Cardiac muscle cell (in vitro differentiated cells and primary cell): ENCODE data around the gene PER2. TPM values are rescaled to one million over a fixed set of nuclear protein-coding genes. Genes with fewer than 3 reads are reported as not detected.

ENCODE experiments used
- DNase-seq, 2 donors: peaks; one replicate each; pipeline versions ENCODE4 v3.0.0 to v3.0.0-alpha.2; 2010 to 2017; ENCODE audit warnings: low read depth in 1 of 2, low spot score in 1 of 2
- H3K27ac ChIP-seq: fragments of 200-600 bp; sonication (generic); 2 replicates; pipeline ENCODE4 v1.5.1; 2016
- H3K27me3 ChIP-seq: fragments of 200-600 bp; sonication (generic); 2 replicates; pipeline ENCODE4 v1.6.0; 2016; ENCODE audit warnings: control low read depth
- H3K36me3 ChIP-seq: fragments of 200-600 bp; sonication (generic); 2 replicates; pipeline ENCODE4 v1.5.1; 2016; ENCODE audit warnings: control low read depth
- H3K4me1 ChIP-seq: fragments of 200-600 bp; sonication (generic); 2 replicates; pipeline ENCODE4 v1.8.1; 2017; ENCODE audit warnings: low read depth, mild to moderate bottlenecking, mixed run types
- H3K4me3 ChIP-seq: fragments of 200-600 bp; sonication (generic); 2 replicates; pipeline ENCODE4 v1.5.1; 2016; ENCODE audit warnings: mild to moderate bottlenecking
- H3K9me3 ChIP-seq: fragments of 200-600 bp; sonication (generic); 2 replicates; pipeline ENCODE4 v1.5.1; 2017; ENCODE audit warnings: low read depth, mild to moderate bottlenecking, control low read depth
- polyA plus RNA-seq: library from polyadenylated mRNA; unstranded; fragments of >200 nt; fragmentation: Nextera tagmentation; extraction: Ambion mirVana; gene quantifications from 2 replicates; pipeline ENCODE4 v1.2.1, GENCODE V29; 2016
- total RNA-seq: library from RNA; depleted of rRNA; stranded (reverse); fragments of >200 nt; gene quantifications from 2 replicates; pipeline ENCODE4 v1.2.3, GENCODE V29; 2016
- TF ChIP-seq, protein P1 (sequence below): IDR thresholded peaks from 2 replicates; pipeline ENCODE4 v1.5.1; 2012; ENCODE audit warnings: low read depth, mild to moderate bottlenecking, low read length

PER2 gene
- total and polyA plus RNA-seq, 2 experiments from 2014 or later = 1.4 to 3.9 TPM

DNA sequence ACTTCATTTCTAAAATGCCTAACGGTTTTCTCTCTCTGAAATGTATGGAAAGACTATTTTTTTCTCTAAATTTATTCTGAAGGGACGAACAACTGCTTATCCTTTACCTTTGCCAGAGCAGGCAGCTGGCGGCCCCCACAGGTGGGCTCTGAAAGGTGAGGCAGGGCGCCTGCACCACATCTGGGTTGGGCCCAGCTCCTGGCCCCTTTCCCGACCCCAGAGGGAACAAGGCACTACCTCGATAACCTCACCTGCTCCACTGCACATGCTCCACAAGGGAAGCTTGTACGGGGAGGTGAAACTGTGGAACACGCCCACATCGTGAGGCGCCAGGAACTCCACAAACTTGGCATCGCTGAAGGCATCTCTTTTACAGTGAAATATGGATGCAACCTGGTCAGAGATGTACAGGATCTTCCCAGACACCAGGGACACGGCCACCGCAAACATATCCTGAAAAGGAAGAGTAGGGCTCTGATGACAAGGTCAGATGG lies 17.3 kb downstream of the PER2 start:
- Histone ChIP-seq H3K27ac (no peak overlapping the region), H3K4me3 (no peak overlapping the region), H3K36me3 (peaks cover 3% of the 10 kb centered on the region), H3K9me3 (no peaks in the 10 kb centered on the region), H3K4me1 (peaks cover 5% of the 10 kb centered on the region), H3K27me3 (no peaks in the 10 kb centered on the region)
- DNase-seq = no peak
- TF ChIP-seq, protein P1, sequence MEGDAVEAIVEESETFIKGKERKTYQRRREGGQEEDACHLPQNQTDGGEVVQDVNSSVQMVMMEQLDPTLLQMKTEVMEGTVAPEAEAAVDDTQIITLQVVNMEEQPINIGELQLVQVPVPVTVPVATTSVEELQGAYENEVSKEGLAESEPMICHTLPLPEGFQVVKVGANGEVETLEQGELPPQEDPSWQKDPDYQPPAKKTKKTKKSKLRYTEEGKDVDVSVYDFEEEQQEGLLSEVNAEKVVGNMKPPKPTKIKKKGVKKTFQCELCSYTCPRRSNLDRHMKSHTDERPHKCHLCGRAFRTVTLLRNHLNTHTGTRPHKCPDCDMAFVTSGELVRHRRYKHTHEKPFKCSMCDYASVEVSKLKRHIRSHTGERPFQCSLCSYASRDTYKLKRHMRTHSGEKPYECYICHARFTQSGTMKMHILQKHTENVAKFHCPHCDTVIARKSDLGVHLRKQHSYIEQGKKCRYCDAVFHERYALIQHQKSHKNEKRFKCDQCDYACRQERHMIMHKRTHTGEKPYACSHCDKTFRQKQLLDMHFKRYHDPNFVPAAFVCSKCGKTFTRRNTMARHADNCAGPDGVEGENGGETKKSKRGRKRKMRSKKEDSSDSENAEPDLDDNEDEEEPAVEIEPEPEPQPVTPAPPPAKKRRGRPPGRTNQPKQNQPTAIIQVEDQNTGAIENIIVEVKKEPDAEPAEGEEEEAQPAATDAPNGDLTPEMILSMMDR = no peak

DNA sequence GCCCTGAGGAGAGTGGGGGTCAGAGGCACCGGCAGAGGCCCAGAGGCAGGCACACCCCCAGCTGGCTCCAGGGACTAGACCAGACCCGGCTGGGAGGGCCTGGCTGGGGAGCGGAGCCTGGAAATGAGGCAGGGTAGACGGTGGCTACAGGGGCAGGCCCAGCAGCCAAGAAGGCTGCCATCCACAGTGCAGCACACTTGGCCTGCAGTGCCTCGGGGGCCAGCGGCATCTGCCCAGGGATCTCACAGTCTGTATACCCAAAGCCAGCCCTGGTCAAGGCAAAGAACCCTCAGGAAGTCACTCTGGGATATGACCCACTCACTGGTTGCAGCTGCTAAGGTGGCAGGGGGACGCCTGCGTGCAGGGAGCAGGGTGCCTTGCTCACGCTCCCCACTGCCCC lies 17.8 kb downstream of the PER2 start:
- H3K9me3 ChIP-seq = no peaks in the 10 kb centered on the region
- peaks cover 3% of the 10 kb centered on the region for H3K36me3 ChIP-seq
- TF ChIP-seq, protein P1 = no peak
- no peak overlapping the region for H3K27ac ChIP-seq
- DNase-seq = no peak
- H3K4me1 ChIP-seq = peaks cover 5% of the 10 kb centered on the region
- H3K4me3 ChIP-seq = no peak overlapping the region
- no peaks in the 10 kb centered on the region for H3K27me3 ChIP-seq

DNA sequence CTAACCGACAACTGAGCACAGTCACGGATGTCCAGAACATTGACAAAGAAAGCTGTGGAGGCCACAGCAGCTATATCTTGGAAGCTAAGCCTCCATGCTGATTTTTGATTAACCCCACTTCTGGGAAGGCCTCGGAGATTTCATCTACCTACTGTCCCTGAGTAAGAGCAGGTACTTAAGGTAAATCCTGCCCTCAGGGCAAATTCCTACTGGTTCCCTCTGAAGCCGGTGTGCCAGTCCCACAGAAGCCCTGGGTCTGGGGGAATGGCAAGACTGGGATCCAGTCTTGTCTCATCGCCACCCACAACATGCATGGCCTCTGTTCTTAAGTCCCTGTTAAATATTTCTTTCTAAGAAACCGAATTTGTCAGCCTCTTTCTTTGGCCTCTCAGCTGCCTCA lies 18.7 kb downstream of the PER2 start:
- H3K4me1 ChIP-seq = peaks cover 5% of the 10 kb centered on the region
- H3K9me3 ChIP-seq = no peaks in the 10 kb centered on the region
- DNase-seq = no peak
- TF ChIP-seq, protein P1 = no peak
- no peaks in the 10 kb centered on the region for H3K27me3 ChIP-seq
- no peak overlapping the region for H3K27ac ChIP-seq
- H3K4me3 ChIP-seq = no peak overlapping the region
- peaks cover 3% of the 10 kb centered on the region for H3K36me3 ChIP-seq

DNA sequence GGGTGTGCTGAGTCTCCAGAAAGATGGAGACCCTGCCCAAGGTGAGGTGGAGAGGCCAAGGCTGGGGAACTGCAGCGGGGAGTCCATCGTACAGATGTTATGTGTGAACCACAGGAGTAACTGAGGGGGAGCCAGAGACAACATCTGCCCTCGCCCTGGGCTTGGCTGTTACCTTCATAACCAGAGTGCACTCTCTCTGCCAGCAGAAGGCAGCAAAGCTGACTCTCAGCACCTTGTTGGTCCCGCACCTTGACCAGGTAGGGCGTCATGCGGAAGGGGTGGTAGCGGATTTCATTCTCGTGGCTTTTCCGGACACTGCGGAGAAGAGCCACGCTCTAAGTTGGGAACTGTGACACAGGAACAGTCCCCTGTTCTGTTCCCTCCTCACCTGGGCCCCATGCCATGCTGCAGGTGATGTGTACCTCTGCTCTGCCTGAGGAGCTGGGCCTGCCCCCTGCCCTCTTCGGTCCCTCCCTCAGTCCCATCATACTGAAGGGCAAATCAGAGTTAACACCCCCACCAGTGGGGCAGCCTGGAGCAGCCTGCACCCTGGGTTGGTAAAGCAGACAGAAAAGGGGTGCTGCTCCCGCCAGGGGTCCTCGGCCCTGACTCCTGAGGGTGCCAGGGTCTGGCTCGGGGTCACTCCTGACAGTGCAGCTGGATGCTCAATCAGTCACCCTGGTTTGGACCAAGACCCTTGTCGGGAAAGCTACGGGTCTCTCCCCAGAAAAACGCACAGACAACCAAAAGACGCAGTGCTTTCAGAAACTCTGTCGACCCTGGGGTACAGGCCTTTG lies 20.3 kb downstream of the PER2 start:
- H3K4me3 ChIP-seq = no peak overlapping the region
- H3K9me3 ChIP-seq = no peaks in the 10 kb centered on the region
- peaks cover 3% of the 10 kb centered on the region for H3K36me3 ChIP-seq
- no peak for DNase-seq
- TF ChIP-seq, protein P1 = no peak
- no peaks in the 10 kb centered on the region for H3K27me3 ChIP-seq
- H3K27ac ChIP-seq = no peak overlapping the region
- H3K4me1 ChIP-seq = peaks cover 5% of the 10 kb centered on the region

DNA sequence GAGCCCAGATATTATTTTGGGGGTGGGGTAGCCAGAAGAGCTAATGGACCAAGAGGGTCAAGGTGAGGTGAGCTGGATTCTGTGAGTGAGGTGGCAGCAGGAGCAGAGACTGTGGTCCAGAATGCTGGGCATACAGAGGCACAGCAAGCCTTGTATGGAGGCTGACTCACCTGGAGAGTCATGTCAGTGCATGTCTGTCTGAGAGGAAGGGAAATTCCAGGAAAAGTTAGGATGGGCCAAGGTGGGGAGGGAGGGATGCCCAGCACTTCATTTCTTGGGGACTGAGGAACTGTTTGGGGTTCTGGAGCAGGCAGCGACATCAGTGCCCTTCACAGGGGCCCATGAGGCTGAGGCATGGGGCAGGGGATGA lies 21.1 kb downstream of the PER2 start:
- no peaks in the 10 kb centered on the region for H3K9me3 ChIP-seq
- H3K4me1 ChIP-seq = peaks cover 5% of the 10 kb centered on the region
- H3K4me3 ChIP-seq = no peak overlapping the region
- TF ChIP-seq, protein P1 = no peak
- H3K36me3 ChIP-seq = peaks cover 3% of the 10 kb centered on the region
- DNase-seq = no peak
- no peak overlapping the region for H3K27ac ChIP-seq
- no peaks in the 10 kb centered on the region for H3K27me3 ChIP-seq
